Stomach (tissue), 4 donors: ENCODE results near the gene GPBP1L1.
"Not testable (repeated sequence)": the region's sequence is repeated elsewhere in the genome, so short reads cannot be mapped to it uniquely, and the experiment has no call there.

Experiments used
- EP300 ChIP-seq: sonication (generic); formaldehyde crosslinking; IDR thresholded peaks from one replicate; pipeline ENCODE4 v1.6.1; 2017; ENCODE audit warnings: antibody characterized with exemption
- POLR2A ChIP-seq, 4 donors: fragments of 450-650 bp; IDR thresholded peaks; one replicate each; pipeline ENCODE4 v1.6.1; 2016; ENCODE audit warnings: antibody characterized with exemption in 4 of 4, control low read depth in 2 of 4, mild to moderate bottlenecking in 1 of 4, moderate library complexity in 1 of 4
- POLR2AphosphoS5 ChIP-seq, 3 donors: sonication (generic); formaldehyde crosslinking; IDR thresholded peaks; one replicate each; pipeline ENCODE4 v1.6.1; 2016; ENCODE audit warnings: antibody characterized with exemption in 3 of 3
- TF ChIP-seq, protein P1 (sequence below), 7 experiments: fragments of 450-650 bp in 4 of 7; fragments of 200-600 bp in 3 of 7; sonication (generic) in 3 of 7; IDR thresholded peaks; one replicate each; pipeline ENCODE4 v1.5.1; 2016 to 2019; ENCODE audit warnings: antibody characterized with exemption in 7 of 7, control low read depth in 2 of 7, mild to moderate bottlenecking in 1 of 7

DNA sequence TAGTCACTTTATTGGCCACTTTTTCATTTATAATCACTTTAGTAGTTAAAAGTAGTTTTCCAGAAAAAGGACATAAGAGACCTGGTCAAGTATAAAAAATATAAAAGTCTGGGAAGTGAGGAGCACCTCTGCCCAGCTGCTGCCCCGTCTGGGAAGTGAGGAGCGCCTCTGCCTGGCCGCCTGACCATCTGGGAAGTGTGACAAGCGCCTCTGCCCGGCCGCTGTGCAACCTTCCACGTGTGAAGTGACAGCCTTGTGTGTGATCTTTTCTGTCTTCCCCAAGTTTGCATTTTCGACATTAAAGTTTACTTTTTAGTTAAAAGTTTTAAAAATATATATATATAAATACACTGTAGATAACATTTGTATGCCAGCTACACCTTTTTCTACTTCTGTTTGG, 7.5 kb upstream of the GPBP1L1 start:
- TF ChIP-seq, protein P1, sequence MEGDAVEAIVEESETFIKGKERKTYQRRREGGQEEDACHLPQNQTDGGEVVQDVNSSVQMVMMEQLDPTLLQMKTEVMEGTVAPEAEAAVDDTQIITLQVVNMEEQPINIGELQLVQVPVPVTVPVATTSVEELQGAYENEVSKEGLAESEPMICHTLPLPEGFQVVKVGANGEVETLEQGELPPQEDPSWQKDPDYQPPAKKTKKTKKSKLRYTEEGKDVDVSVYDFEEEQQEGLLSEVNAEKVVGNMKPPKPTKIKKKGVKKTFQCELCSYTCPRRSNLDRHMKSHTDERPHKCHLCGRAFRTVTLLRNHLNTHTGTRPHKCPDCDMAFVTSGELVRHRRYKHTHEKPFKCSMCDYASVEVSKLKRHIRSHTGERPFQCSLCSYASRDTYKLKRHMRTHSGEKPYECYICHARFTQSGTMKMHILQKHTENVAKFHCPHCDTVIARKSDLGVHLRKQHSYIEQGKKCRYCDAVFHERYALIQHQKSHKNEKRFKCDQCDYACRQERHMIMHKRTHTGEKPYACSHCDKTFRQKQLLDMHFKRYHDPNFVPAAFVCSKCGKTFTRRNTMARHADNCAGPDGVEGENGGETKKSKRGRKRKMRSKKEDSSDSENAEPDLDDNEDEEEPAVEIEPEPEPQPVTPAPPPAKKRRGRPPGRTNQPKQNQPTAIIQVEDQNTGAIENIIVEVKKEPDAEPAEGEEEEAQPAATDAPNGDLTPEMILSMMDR (IDR thresholded peaks at IDR 0.05) = not testable (repeated sequence)
- TF ChIP-seq POLR2AphosphoS5 (IDR thresholded peaks at IDR 0.05); EP300; POLR2A (IDR thresholded peaks at IDR 0.05): not testable (repeated sequence)
